GM21360 (cell line): Measurements from ENCODE around the gene CTAG1A.
"Not testable (repeated sequence)": the region's sequence is repeated elsewhere in the genome, so short reads cannot be mapped to it uniquely, and the experiment has no call there.

Experiments used
- ATAC-seq: cut with Tn5 transposase; IDR thresholded peaks from one replicate; pipeline ENCODE4 v1.9.1; 2021; ENCODE audit warnings: mild to moderate bottlenecking, moderate library complexity; ENCODE audit not compliant: unreplicated experiment

CTAG1A gene

DNA sequence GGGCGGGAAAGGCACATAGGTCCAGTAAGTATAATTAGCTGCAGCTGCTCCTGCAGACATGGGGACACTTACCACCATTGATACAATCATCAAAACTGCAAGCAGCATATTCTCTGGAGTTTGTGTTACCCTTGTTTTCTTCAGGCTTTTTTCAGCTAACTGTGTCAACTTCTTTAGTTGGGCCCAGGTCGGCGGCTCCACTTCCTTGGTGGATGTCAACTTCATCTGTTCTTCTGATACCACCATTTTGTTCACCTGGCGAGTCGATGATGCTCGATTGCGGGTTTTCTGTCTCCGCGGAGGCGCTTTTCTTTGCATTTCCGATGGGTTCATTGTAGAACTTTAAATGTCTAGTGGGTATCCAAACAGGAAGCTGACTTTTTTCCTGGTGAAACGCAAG lies 26.2 kb downstream of the CTAG1A start:
- ATAC-seq: not testable (repeated sequence)

DNA sequence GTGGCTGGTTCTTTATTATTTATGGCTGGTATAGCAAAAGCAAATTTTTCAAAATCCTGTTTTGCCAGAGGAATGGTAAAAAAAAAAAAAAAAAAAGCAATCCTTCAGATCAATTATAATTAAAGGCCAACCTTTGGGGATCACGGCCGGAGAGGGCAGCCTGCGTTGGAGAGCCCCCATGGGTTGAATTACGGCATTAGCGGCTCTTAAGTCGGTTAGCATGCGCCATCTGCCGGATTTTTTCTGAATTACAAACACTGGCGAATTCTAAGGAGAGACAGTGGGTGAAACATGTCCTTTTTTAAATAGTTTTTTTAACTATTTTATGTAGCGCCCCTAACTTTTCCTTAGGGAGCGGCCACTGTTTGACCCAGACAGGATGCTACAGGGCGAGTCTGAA lies 28.7 kb downstream of the CTAG1A start:
- not testable (repeated sequence) for ATAC-seq

GRCh38 chrX:154619182-154619581 lies 34.2 kb downstream of the CTAG1A start, which contains the start of gene CTAG1B:
TSS of gene CTAG1B (minus strand) at chrX:154619282. CDS start at chrX:154619218, 64 bp downstream.
- not testable (repeated sequence) for ATAC-seq

- ATAC-seq: not testable (repeated sequence)
Observed at GRCh38 chrX:154620767-154621414, 36.0 kb downstream of the CTAG1A start.

DNA sequence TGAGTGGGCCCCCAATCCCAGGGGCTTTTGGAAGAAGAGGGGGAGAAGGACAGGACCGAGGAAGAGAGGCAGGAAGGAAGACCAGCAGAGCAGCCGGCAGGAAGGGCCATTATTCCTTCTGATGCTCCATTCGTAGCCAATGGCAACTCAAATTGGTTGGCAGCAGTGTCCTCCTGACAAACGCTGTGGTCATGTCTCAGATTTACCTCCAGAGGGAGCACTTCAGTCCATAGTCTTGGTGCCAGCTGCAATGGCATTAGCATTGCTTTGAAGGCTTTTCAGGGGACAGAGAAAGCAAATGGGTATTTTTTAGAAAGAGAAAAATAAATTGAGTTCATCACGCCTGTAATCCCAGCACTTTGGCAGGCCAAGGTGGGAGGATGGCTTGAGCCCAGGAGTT lies 44.0 kb downstream of the CTAG1A start:
- ATAC-seq: not testable (repeated sequence)

DNA sequence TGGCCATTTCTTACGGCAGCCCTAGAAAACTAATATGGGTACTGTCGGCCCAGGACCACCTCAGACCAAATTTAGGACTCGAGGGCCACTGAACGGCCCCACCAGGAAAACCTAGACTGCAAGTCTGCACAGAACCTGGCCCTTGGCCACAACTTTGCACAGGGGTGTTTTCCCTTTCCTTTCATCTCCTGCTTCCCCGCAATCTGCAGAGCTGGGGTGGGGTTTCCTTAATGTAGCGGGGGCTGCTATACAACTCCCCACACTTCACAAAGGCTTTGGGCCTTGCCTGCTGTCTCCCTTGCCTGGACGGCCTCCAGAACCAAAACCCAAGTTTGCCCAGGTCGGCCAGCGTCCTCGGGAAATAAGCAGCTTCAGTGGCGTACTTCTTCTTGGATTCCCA lies 46.0 kb downstream of the CTAG1A start:
- ATAC-seq: not testable (repeated sequence)

DNA sequence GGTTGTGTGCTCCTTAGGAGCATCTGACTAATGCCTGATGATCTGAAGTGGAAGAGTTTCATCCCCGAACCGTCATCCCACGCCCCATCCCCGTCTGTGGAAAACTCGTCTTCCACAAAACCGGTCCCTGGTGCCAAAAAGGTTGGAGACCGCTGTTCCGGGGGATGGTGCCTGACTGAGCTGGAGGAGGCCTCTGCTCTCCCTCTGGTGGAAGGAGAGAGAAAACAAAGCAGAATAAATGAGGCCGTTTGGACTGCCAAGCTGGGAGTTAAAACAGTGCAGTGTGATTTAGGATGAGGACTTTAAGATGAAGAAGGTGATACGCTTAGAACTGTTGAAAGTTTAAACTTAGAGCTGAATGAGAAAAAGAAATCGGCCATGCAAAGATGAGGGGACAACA lies 48.7 kb downstream of the CTAG1A start:
- ATAC-seq: not testable (repeated sequence)
